ENCODE data around the gene KCNE5.
"Not testable (repeated sequence)": the region's sequence is repeated elsewhere in the genome, so short reads cannot be mapped to it uniquely, and the experiment has no call there.

Gene KCNE5

GRCh38 chrX:109624641-109625616 is at the start of gene KCNE5:
Gene KCNE5 (minus strand): TSS chrX:109625172. CDS start chrX:109625020, 152 bp downstream.
- DNase-seq = no peak

GRCh38 chrX:109672239-109672638 is 47.3 kb upstream of the KCNE5 start:
- no peak for DNase-seq

GRCh38 chrX:109671170-109671569 is 46.2 kb upstream of the KCNE5 start:
- not testable (repeated sequence) for DNase-seq

GRCh38 chrX:109667986-109668385 is 43.0 kb upstream of the KCNE5 start:
- no peak for DNase-seq

GRCh38 chrX:109660435-109661143 is 35.6 kb upstream of the KCNE5 start:
- no peak for DNase-seq

- no peak for DNase-seq
These were observed 33.4 kb upstream of the KCNE5 start for GRCh38 chrX:109658391-109658790.

- not testable (repeated sequence) for DNase-seq
These were observed 32.4 kb upstream of the KCNE5 start for GRCh38 chrX:109657364-109657763.

- DNase-seq = no peak
These were observed 31.8 kb upstream of the KCNE5 start for GRCh38 chrX:109656774-109657173.

GRCh38 chrX:109655502-109656201 is 30.7 kb upstream of the KCNE5 start:
- no peak for DNase-seq

- no peak for DNase-seq
These were observed 29.6 kb upstream of the KCNE5 start for GRCh38 chrX:109654516-109655109.

- not testable (repeated sequence) for DNase-seq
These were observed 19.7 kb upstream of the KCNE5 start for GRCh38 chrX:109644671-109645070.

- no peak for DNase-seq
These were observed 18.7 kb upstream of the KCNE5 start for GRCh38 chrX:109643687-109644086.

- no peak for DNase-seq
These were observed 13.2 kb upstream of the KCNE5 start for GRCh38 chrX:109638158-109638557.

- DNase-seq = not testable (repeated sequence)
These were observed 12.5 kb upstream of the KCNE5 start for GRCh38 chrX:109637477-109637876.

- peak; percentile 18 to 59 for DNase-seq
These were observed 10.2 kb upstream of the KCNE5 start for GRCh38 chrX:109635146-109635545.

GRCh38 chrX:109632906-109633504 is 8.0 kb upstream of the KCNE5 start:
- DNase-seq = no peak

GRCh38 chrX:109629310-109629709 is 4.3 kb upstream of the KCNE5 start:
- no peak for DNase-seq

- DNase-seq = no peak
These were observed 1.7 kb upstream of the KCNE5 start for GRCh38 chrX:109626637-109627036.

- no peak for DNase-seq
These were observed 975 bp downstream of the KCNE5 start for GRCh38 chrX:109623997-109624396.

- no peak for DNase-seq
These were observed 2.7 kb downstream of the KCNE5 start for GRCh38 chrX:109622270-109622669.

GRCh38 chrX:109619771-109620170 is 5.2 kb downstream of the KCNE5 start:
- DNase-seq = peak; percentile 74 to 79

- no peak for DNase-seq
These were observed 10.0 kb downstream of the KCNE5 start for GRCh38 chrX:109614951-109615350.

Data from AML-193 (cell line).